HEK293 (cell line): ENCODE results near the gene TRAPPC1.

Experiments
- CTCF ChIA-PET: fragments of 350-600 bp; formaldehyde crosslinking; extraction: SDS; loops from one replicate; lab custom pipeline; 2021; ENCODE audit warnings: antibody characterized with exemption; lab: Yijun Ruan, JAX
- POLR2A ChIA-PET: fragments of 300-600 bp; formaldehyde crosslinking; extraction: SDS; loops from one replicate; lab custom pipeline; 2020; ENCODE audit warnings: antibody characterized with exemption, inconsistent platforms; lab: Yijun Ruan, JAX
- H3K27ac ChIP-seq: fragments of 200-500 bp; sonication (Bioruptor generic); 2 replicates; pipeline ENCODE4 v1.5.1; 2014; ENCODE audit warnings: low read depth, low read length, control low read depth, inconsistent platforms; ENCODE audit errors: extremely low read depth
- H3K36me3 ChIP-seq, 2 experiments: fragments of 200-500 bp in 1 of 2; sonication (Bioruptor generic) in 1 of 2; 1 replicate in 1 of 2; 2 replicates in 1 of 2; pipeline ENCODE4 v1.5.1; 2014 to 2017; ENCODE audit warnings: inconsistent platforms in 2 of 2, low read length in 2 of 2; ENCODE audit not compliant: control insufficient read depth in 2 of 2, insufficient read depth in 1 of 2
- H3K4me1 ChIP-seq: fragments of 200-500 bp; sonication (Bioruptor generic); 2 replicates; pipeline ENCODE4 v1.5.1; 2014; ENCODE audit warnings: mild to moderate bottlenecking, low read length, inconsistent platforms; ENCODE audit not compliant: control insufficient read depth, insufficient read depth
- H3K4me3 ChIP-seq: 2 replicates; pipeline ENCODE4 v1.5.1; 2011; ENCODE audit warnings: low read depth, mild to moderate bottlenecking, control low read depth, low read length, moderate library complexity
- H3K9me3 ChIP-seq: fragments of 200-500 bp; sonication (Bioruptor generic); 2 replicates; pipeline ENCODE4 v1.5.1; 2014; ENCODE audit warnings: low read depth, low read length, inconsistent platforms; ENCODE audit not compliant: control insufficient read depth, insufficient read depth
- CTCF ChIP-seq: fragments of 450-650 bp; formaldehyde crosslinking; IDR thresholded peaks from 2 replicates; pipeline ENCODE4 v1.5.1; 2016; ENCODE audit warnings: missing biosample characterization, missing genetic modification characterization
- EGR2 ChIP-seq: fragments of 450-650 bp; formaldehyde crosslinking; IDR thresholded peaks from 2 replicates; pipeline ENCODE4 v1.5.1; 2016; ENCODE audit warnings: low read depth, missing biosample characterization, missing genetic modification characterization
- GLIS1 ChIP-seq: fragments of 450-650 bp; formaldehyde crosslinking; IDR thresholded peaks from 2 replicates; pipeline ENCODE4 v1.5.1; 2016; ENCODE audit warnings: missing biosample characterization, missing genetic modification characterization
- HOXD13 ChIP-seq: sonication (generic); formaldehyde crosslinking; IDR thresholded peaks from 2 replicates; pipeline ENCODE4 v1.8.0; 2022; ENCODE audit warnings: missing genetic modification reagents, borderline replicate concordance
- KLF9 ChIP-seq: fragments of 450-650 bp; formaldehyde crosslinking; IDR thresholded peaks from 2 replicates; pipeline ENCODE4 v1.5.1; 2016; ENCODE audit warnings: missing biosample characterization, missing genetic modification characterization, low read depth
- PATZ1 ChIP-seq: fragments of 450-650 bp; formaldehyde crosslinking; IDR thresholded peaks from 2 replicates; pipeline ENCODE4 v1.5.1; 2016; ENCODE audit warnings: missing biosample characterization, missing genetic modification characterization
- SALL2 ChIP-seq: fragments of 450-650 bp; formaldehyde crosslinking; IDR thresholded peaks from 2 replicates; pipeline ENCODE4 v1.5.0; 2017; ENCODE audit warnings: missing biosample characterization, mild to moderate bottlenecking, missing genetic modification characterization, borderline replicate concordance
- WT1 ChIP-seq: fragments of 450-650 bp; formaldehyde crosslinking; IDR thresholded peaks from 2 replicates; pipeline ENCODE4 v1.5.1; 2016; ENCODE audit warnings: missing biosample characterization, missing genetic modification characterization
- ZBTB17 ChIP-seq: fragments of 450-650 bp; formaldehyde crosslinking; IDR thresholded peaks from 2 replicates; pipeline ENCODE4 v1.5.1; 2016; ENCODE audit warnings: missing biosample characterization, missing genetic modification characterization
- ZBTB6 ChIP-seq: fragments of 450-650 bp; formaldehyde crosslinking; IDR thresholded peaks from 2 replicates; pipeline ENCODE4 v1.5.1; 2017; ENCODE audit warnings: missing biosample characterization, missing genetic modification characterization
- ZEB2 ChIP-seq: fragments of 450-650 bp; formaldehyde crosslinking; IDR thresholded peaks from 2 replicates; pipeline ENCODE4 v1.5.1; 2016; ENCODE audit warnings: missing biosample characterization, missing genetic modification characterization
- ZFP37 ChIP-seq: fragments of 450-650 bp; formaldehyde crosslinking; IDR thresholded peaks from 2 replicates; pipeline ENCODE4 v1.5.1; 2016; ENCODE audit warnings: missing biosample characterization, missing genetic modification characterization
- ZFP41 ChIP-seq: fragments of 450-650 bp; formaldehyde crosslinking; IDR thresholded peaks from 2 replicates; pipeline ENCODE4 v1.5.1; 2016; ENCODE audit warnings: missing biosample characterization, missing genetic modification characterization, borderline replicate concordance
- ZNF211 ChIP-seq: fragments of 450-650 bp; formaldehyde crosslinking; IDR thresholded peaks from 2 replicates; pipeline ENCODE4 v1.5.1; 2016; ENCODE audit warnings: low read depth, missing biosample characterization, missing genetic modification characterization
- ZNF292 ChIP-seq: fragments of 450-650 bp; formaldehyde crosslinking; IDR thresholded peaks from 2 replicates; pipeline ENCODE4 v1.5.1; 2016; ENCODE audit warnings: low read depth, missing biosample characterization, missing genetic modification characterization, borderline replicate concordance
- ZNF335 ChIP-seq: fragments of 450-650 bp; formaldehyde crosslinking; conservative IDR thresholded peaks from 2 replicates; pipeline ENCODE4 v1.5.1; 2016; ENCODE audit warnings: missing biosample characterization, missing genetic modification characterization
- ZNF341 ChIP-seq: fragments of 450-650 bp; formaldehyde crosslinking; IDR thresholded peaks from 2 replicates; pipeline ENCODE4; 2016; ENCODE audit warnings: low read depth, missing biosample characterization, missing genetic modification characterization
- ZNF391 ChIP-seq: fragments of 450-650 bp; formaldehyde crosslinking; IDR thresholded peaks from 2 replicates; pipeline ENCODE4 v1.5.1; 2016; ENCODE audit warnings: low read depth, missing biosample characterization, missing genetic modification characterization, borderline replicate concordance
- ZNF394 ChIP-seq: fragments of 450-650 bp; formaldehyde crosslinking; IDR thresholded peaks from 2 replicates; pipeline ENCODE4 v1.5.1; 2016; ENCODE audit warnings: missing biosample characterization, missing genetic modification characterization, mild to moderate bottlenecking, moderate library complexity, borderline replicate concordance
- ZNF416 ChIP-seq: fragments of 450-650 bp; formaldehyde crosslinking; IDR thresholded peaks from 2 replicates; pipeline ENCODE4 v1.5.1; 2016; ENCODE audit warnings: missing biosample characterization, missing genetic modification characterization
- ZNF473 ChIP-seq: fragments of 450-650 bp; formaldehyde crosslinking; IDR thresholded peaks from 2 replicates; pipeline ENCODE4 v1.5.1; 2017; ENCODE audit warnings: missing biosample characterization, missing genetic modification characterization
- ZNF48 ChIP-seq: fragments of 450-650 bp; formaldehyde crosslinking; IDR thresholded peaks from 2 replicates; pipeline ENCODE4 v1.5.1; 2016; ENCODE audit warnings: missing biosample characterization, missing genetic modification characterization
- ZNF488 ChIP-seq: fragments of 450-650 bp; formaldehyde crosslinking; IDR thresholded peaks from 2 replicates; pipeline ENCODE4 v1.5.1; 2016; ENCODE audit warnings: missing biosample characterization, missing genetic modification characterization
- ZNF560 ChIP-seq: fragments of 450-650 bp; formaldehyde crosslinking; IDR thresholded peaks from 2 replicates; pipeline ENCODE4 v1.5.1; 2017; ENCODE audit warnings: missing biosample characterization, missing genetic modification characterization, borderline replicate concordance
- ZNF624 ChIP-seq: fragments of 450-650 bp; formaldehyde crosslinking; IDR thresholded peaks from 2 replicates; pipeline ENCODE4 v1.5.1; 2017; ENCODE audit warnings: missing biosample characterization, missing genetic modification characterization
- ZNF639 ChIP-seq: fragments of 450-650 bp; formaldehyde crosslinking; IDR thresholded peaks from 2 replicates; pipeline ENCODE4 v1.5.1; 2016; ENCODE audit warnings: missing biosample characterization, missing genetic modification characterization
- ZNF660 ChIP-seq: fragments of 450-650 bp; IDR thresholded peaks from 2 replicates; pipeline ENCODE4 v1.5.1; 2018; ENCODE audit warnings: missing biosample characterization, mild to moderate bottlenecking, missing genetic modification characterization
- ZNF664 ChIP-seq: fragments of 450-650 bp; formaldehyde crosslinking; IDR thresholded peaks from 2 replicates; pipeline ENCODE4 v1.5.1; 2016; ENCODE audit warnings: missing biosample characterization, missing genetic modification characterization
- ZNF76 ChIP-seq: fragments of 450-650 bp; formaldehyde crosslinking; IDR thresholded peaks from 2 replicates; pipeline ENCODE4; 2016; ENCODE audit warnings: low read depth, missing biosample characterization, missing genetic modification characterization, borderline replicate concordance
- ZSCAN30 ChIP-seq: fragments of 450-650 bp; IDR thresholded peaks from 2 replicates; pipeline ENCODE4 v1.5.1; 2018; ENCODE audit warnings: missing biosample characterization, mild to moderate bottlenecking, missing genetic modification characterization, moderate library complexity
- ZSCAN4 ChIP-seq: fragments of 450-650 bp; formaldehyde crosslinking; IDR thresholded peaks from 2 replicates; pipeline ENCODE4 v1.5.1; 2017; ENCODE audit warnings: missing biosample characterization, missing genetic modification characterization

TRAPPC1 gene

GRCh38 chr17:7916385-7916682, 15.4 kb downstream of the TRAPPC1 start:
- no peaks in the 10 kb centered on the region for H3K9me3 ChIP-seq
- peaks cover 14% of the 10 kb centered on the region for H3K4me1 ChIP-seq
- CTCF ChIA-PET: interaction anchor here (0.6 to 6.3 kb wide), 13 partner anchors 17 to 141 kb away, joined by 3 to 73 read pairs (median 4); no protein-coding TSS in a partner anchor
- H3K36me3 ChIP-seq: peaks cover 0 to 11% of the 10 kb centered on the region in 2 experiments; a peak in 1 of 3 replicates
- POLR2A ChIA-PET: interaction anchor here (0.9 to 3.8 kb wide), 14 partner anchors 8 to 332 kb away, joined by 3 to 66 read pairs (median 4); partner anchors contain the start of genes CNTROB, KCNAB3, KDM6B and MPDU1
- H3K4me3 ChIP-seq: peak overlapping the region; percentile 46
- H3K27ac ChIP-seq: peak overlapping the region; percentile 90
- TF ChIP-seq ZEB2 (tag by site-specific recombination) (0 out of 2 replicates have a peak, but pooled peaks have one; percentile 17), ZNF292 (no peak), ZNF48 (tag by site-specific recombination) (no peak), ZBTB17 (tag by site-specific recombination) (no peak), CTCF (tag by site-specific recombination) (no peak), KLF9 (tag by site-specific recombination) (peak; percentile 39; the same call in 1 of the 2 replicates), ZBTB6 (peak; percentile 78; the same call in 1 of the 2 replicates), ZNF639 (tag by site-specific recombination) (0 out of 2 replicates have a peak, but pooled peaks have one; percentile 14), ZNF335 (tag by site-specific recombination) (peak; percentile 84), ZNF473 (tag by site-specific recombination) (no peak), ZNF660 (tag by site-specific recombination) (0 out of 2 replicates have a peak, but pooled peaks have one; percentile 12), PATZ1 (tag by site-specific recombination) (peak; percentile 36), ZNF76 (no peak), ZNF391 (tag by site-specific recombination) (no peak), ZNF341 (tag by site-specific recombination) (no peak), ZNF394 (tag by site-specific recombination) (no peak), ZNF488 (tag by site-specific recombination) (no peak), ZFP41 (tag by site-specific recombination) (no peak), ZNF416 (no peak), WT1 (peak; percentile 43; the same call in 1 of the 2 replicates), SALL2 (tag by site-specific recombination) (no peak), ZSCAN4 (tag by site-specific recombination) (no peak), HOXD13 (CRISPR knock-in tag) (no peak), ZSCAN30 (tag by site-specific recombination) (no peak), ZFP37 (0 out of 2 replicates have a peak, but pooled peaks have one; percentile 0), ZNF624 (tag by site-specific recombination) (no peak), ZNF664 (tag by site-specific recombination) (no peak), GLIS1 (peak; percentile 60), ZNF560 (tag by site-specific recombination) (no peak), ZNF211 (tag by site-specific recombination) (no peak), EGR2 (tag by site-specific recombination) (peak; percentile 14; the same call in 1 of the 2 replicates)
